Fibroblast of pulmonary artery (primary cell): ENCODE data around the gene TRIM71.

ENCODE experiments used
- DNase-seq: peaks from one replicate; pipeline ENCODE4 v3.0.0-alpha.2; 2010; ENCODE audit warnings: low read depth
- H3K4me3 ChIP-seq: replicated peaks from 2 replicates; pipeline ENCODE4 v1.5.1; 2011; ENCODE audit warnings: low read depth, mild to moderate bottlenecking, control low read depth, low read length, moderate library complexity
- CTCF ChIP-seq: IDR thresholded peaks from 2 replicates; pipeline ENCODE4 v1.5.1; 2011; ENCODE audit warnings: mild to moderate bottlenecking, control low read depth, low read length, inconsistent platforms; ENCODE audit errors: missing control alignments

TRIM71 gene

GRCh38 chr3:32881624-32882023, 63.8 kb downstream of the TRIM71 start:
- DNase-seq, result no peak
- no peak overlapping the region for H3K4me3 ChIP-seq
- no peak for TF ChIP-seq CTCF

GRCh38 chr3:32882189-32882588, 64.4 kb downstream of the TRIM71 start:
- no peak for DNase-seq
- H3K4me3 ChIP-seq, result no peak overlapping the region
- TF ChIP-seq CTCF, result no peak

- no peak overlapping the region for H3K4me3 ChIP-seq
- TF ChIP-seq CTCF, result no peak
- DNase-seq, result no peak
These were observed 64.8 kb downstream of the TRIM71 start for GRCh38 chr3:32882603-32883025.

- TF ChIP-seq CTCF, result no peak
- no peak for DNase-seq
- H3K4me3 ChIP-seq, result no peak overlapping the region
These were observed 66.0 kb downstream of the TRIM71 start for GRCh38 chr3:32883817-32884216.

GRCh38 chr3:32884591-32884990, 66.8 kb downstream of the TRIM71 start:
- TF ChIP-seq CTCF, result no peak
- no peak for DNase-seq
- H3K4me3 ChIP-seq, result no peak overlapping the region

GRCh38 chr3:32885283-32885901, 67.6 kb downstream of the TRIM71 start:
- TF ChIP-seq CTCF, result no peak
- DNase-seq, result no peak
- no peak overlapping the region for H3K4me3 ChIP-seq

GRCh38 chr3:32886296-32886695, 68.5 kb downstream of the TRIM71 start:
- no peak for TF ChIP-seq CTCF
- no peak for DNase-seq
- H3K4me3 ChIP-seq, result no peak overlapping the region
